H9 (cell line): ENCODE data around the gene PLPPR4. TPM values are rescaled to one million over a fixed set of nuclear protein-coding genes. Genes with fewer than 3 reads are reported as not detected.

ENCODE experiments used
- DNase-seq: peaks from one replicate; pipeline ENCODE4 v3.0.0-alpha.2; 2017
- H2AFZ ChIP-seq: one replicate; pipeline ENCODE4 v1.6.1; 2013; ENCODE audit warnings: mild to moderate bottlenecking, low read length, control low read depth, moderate library complexity
- H2AK5ac ChIP-seq: 2 replicates; pipeline ENCODE4 v1.6.1; 2013; ENCODE audit warnings: low read length, control low read depth, mixed read lengths; ENCODE audit not compliant: insufficient read length
- H2BK120ac ChIP-seq: one replicate; pipeline ENCODE4 v1.6.1; 2013; ENCODE audit warnings: low read depth, mild to moderate bottlenecking, low read length, control low read depth, inconsistent platforms; ENCODE audit not compliant: poor library complexity, severe bottlenecking
- H2BK12ac ChIP-seq: 2 replicates; pipeline ENCODE4 v1.6.1; 2013; ENCODE audit warnings: low read length, control low read depth, mixed read lengths, low read depth; ENCODE audit not compliant: insufficient read length
- H2BK15ac ChIP-seq: 2 replicates; pipeline ENCODE4 v1.6.1; 2013; ENCODE audit warnings: low read depth, low read length, control low read depth
- H2BK20ac ChIP-seq: one replicate; pipeline ENCODE4 v1.6.1; 2013; ENCODE audit warnings: low read depth, mild to moderate bottlenecking, low read length, control low read depth, inconsistent platforms; ENCODE audit not compliant: poor library complexity, severe bottlenecking
- H2BK5ac ChIP-seq: 2 replicates; pipeline ENCODE4 v1.6.1; 2013; ENCODE audit warnings: low read length, control low read depth, mixed read lengths; ENCODE audit not compliant: insufficient read length
- H3K14ac ChIP-seq: 2 replicates; pipeline ENCODE4 v1.6.1; 2013; ENCODE audit warnings: low read length, control low read depth; ENCODE audit not compliant: insufficient read depth
- H3K18ac ChIP-seq: 2 replicates; pipeline ENCODE4 v1.6.1; 2013; ENCODE audit warnings: low read depth, mild to moderate bottlenecking, mixed read lengths, low read length, control low read depth; ENCODE audit not compliant: insufficient read length
- H3K23ac ChIP-seq: 2 replicates; pipeline ENCODE4 v1.6.1; 2013; ENCODE audit warnings: low read length, control low read depth, mixed read lengths, low read depth; ENCODE audit not compliant: insufficient read length
- H3K23me2 ChIP-seq: 2 replicates; pipeline ENCODE4 v1.6.1; 2013; ENCODE audit warnings: low read depth, mild to moderate bottlenecking, mixed read lengths, low read length, control low read depth; ENCODE audit not compliant: insufficient read length, poor library complexity, severe bottlenecking
- H3K27ac ChIP-seq: 2 replicates; pipeline ENCODE4 v1.5.1; 2013; ENCODE audit warnings: low read length, control low read depth, mixed read lengths, low read depth; ENCODE audit not compliant: insufficient read length
- H3K27me3 ChIP-seq: 2 replicates; pipeline ENCODE4 v1.6.1; 2013; ENCODE audit warnings: low read length, control low read depth, inconsistent platforms; ENCODE audit not compliant: insufficient read depth
- H3K4ac ChIP-seq: 2 replicates; pipeline ENCODE4 v1.6.1; 2013; ENCODE audit warnings: low read depth, mild to moderate bottlenecking, control low read depth, inconsistent platforms, low read length, moderate library complexity
- H3K4me1 ChIP-seq: 2 replicates; pipeline ENCODE4 v1.6.1; 2013; ENCODE audit warnings: low read length, control low read depth, inconsistent platforms; ENCODE audit not compliant: insufficient read depth
- H3K4me2 ChIP-seq: 2 replicates; pipeline ENCODE4 v1.6.1; 2013; ENCODE audit warnings: low read length, control low read depth, mixed read lengths; ENCODE audit not compliant: insufficient read length, insufficient read depth
- H3K56ac ChIP-seq: 2 replicates; pipeline ENCODE4 v1.6.1; 2013; ENCODE audit warnings: low read depth, mild to moderate bottlenecking, mixed read lengths, low read length, control low read depth; ENCODE audit not compliant: insufficient read length
- H3K79me1 ChIP-seq: 2 replicates; pipeline ENCODE4 v1.6.1; 2013; ENCODE audit warnings: low read depth, mild to moderate bottlenecking, moderate library complexity, low read length, control low read depth, inconsistent platforms; ENCODE audit not compliant: insufficient read depth, poor library complexity, severe bottlenecking
- H3K79me2 ChIP-seq: 2 replicates; pipeline ENCODE4 v1.6.1; 2013; ENCODE audit warnings: low read length, control low read depth, inconsistent platforms; ENCODE audit not compliant: insufficient read depth
- H3K9ac ChIP-seq: 2 replicates; pipeline ENCODE4 v1.6.1; 2013; ENCODE audit warnings: low read length, control low read depth, mixed read lengths; ENCODE audit not compliant: insufficient read length; ENCODE audit errors: extremely low read depth
- H3K9me3 ChIP-seq: one replicate; pipeline ENCODE4 v1.6.1; 2013; ENCODE audit warnings: low read depth, low read length, inconsistent platforms; ENCODE audit not compliant: control insufficient read depth
- H3T11ph ChIP-seq: one replicate; pipeline ENCODE4 v1.6.1; 2013; ENCODE audit warnings: mild to moderate bottlenecking, low read length, control low read depth, inconsistent platforms
- H4K20me1 ChIP-seq: one replicate; pipeline ENCODE4 v1.6.1; 2013; ENCODE audit not compliant: control insufficient read depth, insufficient read length, insufficient read depth
- H4K5ac ChIP-seq: 2 replicates; pipeline ENCODE4 v1.6.1; 2013; ENCODE audit warnings: low read depth, mild to moderate bottlenecking, mixed read lengths, low read length, control low read depth; ENCODE audit not compliant: insufficient read length
- H4K8ac ChIP-seq: replicated peaks from 2 replicates; pipeline ENCODE4 v1.6.1; 2013; ENCODE audit warnings: low read length, control low read depth, mixed read lengths, low read depth; ENCODE audit not compliant: insufficient read length
- H4K91ac ChIP-seq: 2 replicates; pipeline ENCODE4 v1.6.1; 2013; ENCODE audit warnings: low read depth, mild to moderate bottlenecking, moderate library complexity, mixed read lengths, low read length, control low read depth; ENCODE audit not compliant: insufficient read length
- H3K27ac Mint-ChIP-seq, 3 experiments: 2 replicates in 2 of 3; 3 replicates in 1 of 3; pipeline ENCODE4 v1.8.0; 2020 to 2021; ENCODE audit warnings: mixed read lengths in 3 of 3, mild to moderate bottlenecking in 1 of 3, moderate library complexity in 1 of 3
- H3K27me3 Mint-ChIP-seq: 2 replicates; pipeline ENCODE4 v1.8.0; 2021; ENCODE audit warnings: low read depth, mild to moderate bottlenecking, moderate library complexity, mixed read lengths
- H3K36me3 Mint-ChIP-seq, 3 experiments: 2 replicates in 2 of 3; 3 replicates in 1 of 3; pipeline ENCODE4 v1.8.0; 2020 to 2021; ENCODE audit warnings: low read depth in 3 of 3, mixed read lengths in 3 of 3; ENCODE audit not compliant: insufficient read depth in 1 of 3
- H3K4me1 Mint-ChIP-seq, 2 experiments: 2 replicates each; pipeline ENCODE4 v1.8.0; 2020; ENCODE audit warnings: mixed read lengths in 2 of 2
- H3K4me3 Mint-ChIP-seq, 2 experiments: 2 replicates in 1 of 2; 3 replicates in 1 of 2; pipeline ENCODE4 v1.8.0; 2020 to 2021; ENCODE audit warnings: mild to moderate bottlenecking in 2 of 2, mixed read lengths in 2 of 2, moderate library complexity in 1 of 2
- H3K9me3 Mint-ChIP-seq, 2 experiments: 2 replicates in 1 of 2; 3 replicates in 1 of 2; pipeline ENCODE4 v1.8.0; 2020; ENCODE audit warnings: mild to moderate bottlenecking in 2 of 2, mixed read lengths in 2 of 2, moderate library complexity in 1 of 2
- CTCF ChIP-seq: fragments of 200-600 bp; sonication (generic); conservative IDR thresholded peaks from 3 replicates; pipeline ENCODE4 v1.8.0; 2021; ENCODE audit warnings: antibody characterized with exemption, mild to moderate bottlenecking
- WGBS: extraction: QIAGEN DNeasy Blood & Tissue Kit; methylation state at CpG from one replicate; pipeline ENCODE4 v1.1.7; 2013; ENCODE audit warnings: missing lambda C conversion rate, low lambda C conversion rate, mixed read lengths; ENCODE audit not compliant: insufficient read length; ENCODE audit errors: extremely low coverage; 5-methylcytosine and 5-hydroxymethylcytosine counted together
- total RNA-seq: library from RNA; stranded (reverse); gene quantifications from 2 replicates; pipeline ENCODE4 v1.2.1, GENCODE V29; 2021

Gene PLPPR4
- total RNA-seq, 1 experiment from 2014 or later: 0.31 TPM

GRCh38 chr1:99305626-99306025 is 41.3 kb downstream of the PLPPR4 start:
- H2BK120ac ChIP-seq: no peak overlapping the region
- no peak overlapping the region for H2BK12ac ChIP-seq
- H3K4ac ChIP-seq: no peak overlapping the region
- no peak overlapping the region for H3T11ph ChIP-seq
- H3K23ac ChIP-seq: no peak overlapping the region
- no peak overlapping the region for H4K5ac ChIP-seq
- no peak overlapping the region for H3K18ac ChIP-seq
- peaks cover 0 to 7% of the 10 kb centered on the region in 2 experiments; a peak in 2 of 4 replicates for H3K4me1 Mint-ChIP-seq
- H2AFZ ChIP-seq: no peak overlapping the region
- H4K91ac ChIP-seq: no peak overlapping the region
- no peak overlapping the region; a peak in 2 of 7 replicates for H3K27ac Mint-ChIP-seq
- no peak overlapping the region for H3K56ac ChIP-seq
- no peaks in the 10 kb centered on the region for H3K23me2 ChIP-seq
- H3K79me1 ChIP-seq: no peaks in the 10 kb centered on the region
- no peak overlapping the region for H3K4me3 Mint-ChIP-seq
- H3K27me3 ChIP-seq: no peaks in the 10 kb centered on the region
- H2BK15ac ChIP-seq: no peak overlapping the region
- H3K4me1 ChIP-seq: no peaks in the 10 kb centered on the region
- H4K20me1 ChIP-seq: no peaks in the 10 kb centered on the region
- H3K14ac ChIP-seq: no peak overlapping the region
- H3K4me2 ChIP-seq: no peak overlapping the region
- no peaks in the 10 kb centered on the region for H3K36me3 Mint-ChIP-seq
- H4K8ac ChIP-seq: no peak overlapping the region
- H3K9ac ChIP-seq: no peak overlapping the region
- H2AK5ac ChIP-seq: no peak overlapping the region
- H2BK5ac ChIP-seq: no peak overlapping the region
- no peak for TF ChIP-seq CTCF
- no peak overlapping the region for H3K27ac ChIP-seq
- H3K27me3 Mint-ChIP-seq: no peaks in the 10 kb centered on the region; the same call in 1 of the 2 replicates
- no peaks in the 10 kb centered on the region for H3K79me2 ChIP-seq
- no CpG with 5 or more reads among the region's 7 CpGs for WGBS
- DNase-seq: no peak
- no peak overlapping the region for H2BK20ac ChIP-seq
- no peaks in the 10 kb centered on the region for H3K9me3 Mint-ChIP-seq
- H3K9me3 ChIP-seq: no peaks in the 10 kb centered on the region
